GM18907 (cell line): Measurements from ENCODE around the gene RNF224.

Experiments used
- ATAC-seq: cut with Tn5 transposase; IDR thresholded peaks from one replicate; pipeline ENCODE4 v1.9.1; 2021; ENCODE audit warnings: mild to moderate bottlenecking, moderate library complexity; ENCODE audit not compliant: unreplicated experiment

The RNF224 gene

GRCh38 chr9:137269231-137269772 is 42.0 kb downstream of the RNF224 start:
- ATAC-seq, result no peak

- ATAC-seq, result no peak
Observed at GRCh38 chr9:137270929-137271695, 43.8 kb downstream of the RNF224 start.

GRCh38 chr9:137271696-137272076 is 44.4 kb downstream of the RNF224 start:
- ATAC-seq, result no peak

- no peak for ATAC-seq
Observed at GRCh38 chr9:137272241-137273094, 45.2 kb downstream of the RNF224 start.

GRCh38 chr9:137273095-137273490 is 45.8 kb downstream of the RNF224 start:
- ATAC-seq, result no peak

- ATAC-seq, result no peak
Observed at GRCh38 chr9:137273611-137274320, 46.5 kb downstream of the RNF224 start.

- no peak for ATAC-seq
Observed at GRCh38 chr9:137275203-137275587, 47.9 kb downstream of the RNF224 start.

GRCh38 chr9:137275588-137276472 is 48.5 kb downstream of the RNF224 start:
- ATAC-seq, result no peak

GRCh38 chr9:137276473-137277328 is 49.4 kb downstream of the RNF224 start:
- peak; percentile 4 for ATAC-seq

GRCh38 chr9:137277329-137278041 is 50.2 kb downstream of the RNF224 start, which contains the start of gene TOR4A:
TOR4A (plus strand) TSS chr9:137277726; CDS start chr9:137278690, 964 bp downstream.
- peak; percentile 69 for ATAC-seq

- ATAC-seq, result peak; percentile 2
Observed at GRCh38 chr9:137278061-137278701, 50.9 kb downstream of the RNF224 start.
